HCT116 (cell line): ENCODE measurements around the gene C9orf57.

Experiments
- CBX3 ChIP-seq: IDR thresholded peaks from 2 replicates; pipeline ENCODE4 v1.6.1; 2012; ENCODE audit warnings: low read depth
- CTCF ChIP-seq, 3 experiments: fragments of 200-600 bp in 1 of 3; sonication (generic) in 1 of 3; IDR thresholded peaks in 2 of 3; conservative IDR thresholded peaks in 1 of 3; 2 replicates each; pipeline ENCODE4 v1.5.1; 2012 to 2017; ENCODE audit warnings: low read depth in 2 of 3, low read length in 2 of 3, antibody characterized with exemption in 1 of 3, borderline replicate concordance in 1 of 3, control low read depth in 1 of 3, mild to moderate bottlenecking in 1 of 3, mixed read lengths in 1 of 3, mixed run types in 1 of 3, moderate library complexity in 1 of 3; ENCODE audit not compliant: insufficient read depth in 1 of 3
- ELF1 ChIP-seq: IDR thresholded peaks from 2 replicates; pipeline ENCODE4 v1.6.1; 2012; ENCODE audit warnings: low read depth, borderline replicate concordance
- EZH2 ChIP-seq: fragments of 200-600 bp; sonication (generic); IDR thresholded peaks from 2 replicates; pipeline ENCODE4 v1.6.1; 2017; ENCODE audit warnings: antibody characterized with exemption, mixed run types
- JUND ChIP-seq: IDR thresholded peaks from 2 replicates; pipeline ENCODE4 v1.6.1; 2012
- POLR2AphosphoS5 ChIP-seq: IDR thresholded peaks from 2 replicates; pipeline ENCODE4 v1.6.1; 2011; ENCODE audit warnings: mild to moderate bottlenecking, low read depth, low read length, moderate library complexity
- RAD21 ChIP-seq: IDR thresholded peaks from 2 replicates; pipeline ENCODE4 v1.6.1; 2012; ENCODE audit warnings: low read depth, mild to moderate bottlenecking
- SP1 ChIP-seq: IDR thresholded peaks from 2 replicates; pipeline ENCODE4 v1.6.1; 2012; ENCODE audit warnings: low read depth
- SRF ChIP-seq: IDR thresholded peaks from 2 replicates; pipeline ENCODE4 v1.6.1; 2012; ENCODE audit warnings: low read depth
- YY1 ChIP-seq: IDR thresholded peaks from 2 replicates; pipeline ENCODE4 v1.6.1; 2011; ENCODE audit warnings: low read length, low read depth, moderate library complexity, mild to moderate bottlenecking; ENCODE audit not compliant: insufficient replicate concordance; ENCODE audit errors: extremely low read depth
- ZBTB33 ChIP-seq: IDR thresholded peaks from 2 replicates; pipeline ENCODE4 v1.6.1; 2011; ENCODE audit warnings: mild to moderate bottlenecking, low read length, moderate library complexity; ENCODE audit not compliant: insufficient replicate concordance; ENCODE audit errors: extremely low read depth
- ZFX ChIP-seq: fragments of 450-650 bp; IDR thresholded peaks from 2 replicates; pipeline ENCODE4 v1.6.1; 2017
- ZNF274 ChIP-seq: fragments of 200-500 bp; sonication (Bioruptor generic); IDR thresholded peaks from 2 replicates; pipeline ENCODE4 v1.6.1; 2014; ENCODE audit warnings: mild to moderate bottlenecking, low read depth, low read length, inconsistent platforms
- TF ChIP-seq, protein P1 (sequence below): IDR thresholded peaks from 2 replicates; pipeline ENCODE4 v1.6.1; 2012

GRCh38 chr9:72037571-72037970 is 22.8 kb downstream of the C9orf57 start:
- no peak for TF ChIP-seq EZH2
- no peak for TF ChIP-seq ELF1
- no peak for TF ChIP-seq SP1
- no peak for TF ChIP-seq JUND
- no peak for TF ChIP-seq ZFX
- TF ChIP-seq, protein P1, sequence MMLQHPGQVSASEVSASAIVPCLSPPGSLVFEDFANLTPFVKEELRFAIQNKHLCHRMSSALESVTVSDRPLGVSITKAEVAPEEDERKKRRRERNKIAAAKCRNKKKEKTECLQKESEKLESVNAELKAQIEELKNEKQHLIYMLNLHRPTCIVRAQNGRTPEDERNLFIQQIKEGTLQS: no peak
- TF ChIP-seq YY1: no peak
- no peak for TF ChIP-seq ZNF274
- TF ChIP-seq CTCF (IDR thresholded peaks at IDR 0.05 in 2 of 3, conservative IDR thresholded peaks at IDR 0.05 in 1 of 3; ENCODE audit: borderline replicate concordance in 1 of 3, insufficient read depth in 1 of 3, low read depth in 2 of 3, low read length in 2 of 3): no peak
- no peak for TF ChIP-seq ZBTB33
- TF ChIP-seq POLR2AphosphoS5: no peak
- no peak for TF ChIP-seq SRF
- no peak for TF ChIP-seq RAD21
- no peak for TF ChIP-seq CBX3
